RWPE1 (cell line): ENCODE data around the gene AAMDC.
"Not testable (repeated sequence)": the region's sequence is repeated elsewhere in the genome, so short reads cannot be mapped to it uniquely, and the experiment has no call there.

Source experiments
- CTCF ChIA-PET: fragments of 350-600 bp; sonication (Branson Sonifier 250); formaldehyde crosslinking; extraction: SDS; loops from one replicate; lab custom pipeline; 2021; lab: Yijun Ruan, JAX
- POLR2A ChIA-PET: fragments of 400-600 bp; formaldehyde crosslinking; extraction: SDS; loops from one replicate; lab custom pipeline; 2020; ENCODE audit warnings: antibody characterized with exemption; ENCODE audit not compliant: low non-redundant PET; lab: Yijun Ruan, JAX
- DNase-seq: peaks from one replicate; pipeline ENCODE4 v3.0.0; 2012; ENCODE audit warnings: low spot score
- H3K27ac ChIP-seq: fragments of 450-650 bp; 2 replicates; pipeline ENCODE4 v1.5.1; 2017
- TF ChIP-seq, protein P1 (sequence below): fragments of 450-650 bp; conservative IDR thresholded peaks from 2 replicates; pipeline ENCODE4 v1.5.1; 2017; ENCODE audit warnings: low read depth, mild to moderate bottlenecking

Gene AAMDC

DNA sequence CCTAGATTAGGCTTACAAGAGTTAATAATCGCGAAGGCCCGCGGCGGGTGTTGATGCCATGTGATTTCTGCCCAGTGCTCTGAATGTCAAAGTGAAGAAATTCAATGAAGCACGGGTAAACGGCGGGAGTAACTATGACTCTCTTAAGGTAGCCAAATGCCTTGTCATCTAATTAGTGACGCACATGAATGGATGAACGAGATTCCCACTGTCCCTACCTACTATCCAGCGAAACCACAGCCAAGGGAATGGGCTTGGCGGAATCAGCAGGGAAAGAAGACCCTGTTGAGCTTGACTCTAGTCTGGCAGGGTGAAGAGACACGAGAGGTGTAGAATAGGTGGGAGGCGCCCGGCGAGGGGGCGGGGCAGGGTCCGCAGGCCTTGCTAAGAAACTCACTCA lies 65.5 kb downstream of the AAMDC start:
- TF ChIP-seq, protein P1, sequence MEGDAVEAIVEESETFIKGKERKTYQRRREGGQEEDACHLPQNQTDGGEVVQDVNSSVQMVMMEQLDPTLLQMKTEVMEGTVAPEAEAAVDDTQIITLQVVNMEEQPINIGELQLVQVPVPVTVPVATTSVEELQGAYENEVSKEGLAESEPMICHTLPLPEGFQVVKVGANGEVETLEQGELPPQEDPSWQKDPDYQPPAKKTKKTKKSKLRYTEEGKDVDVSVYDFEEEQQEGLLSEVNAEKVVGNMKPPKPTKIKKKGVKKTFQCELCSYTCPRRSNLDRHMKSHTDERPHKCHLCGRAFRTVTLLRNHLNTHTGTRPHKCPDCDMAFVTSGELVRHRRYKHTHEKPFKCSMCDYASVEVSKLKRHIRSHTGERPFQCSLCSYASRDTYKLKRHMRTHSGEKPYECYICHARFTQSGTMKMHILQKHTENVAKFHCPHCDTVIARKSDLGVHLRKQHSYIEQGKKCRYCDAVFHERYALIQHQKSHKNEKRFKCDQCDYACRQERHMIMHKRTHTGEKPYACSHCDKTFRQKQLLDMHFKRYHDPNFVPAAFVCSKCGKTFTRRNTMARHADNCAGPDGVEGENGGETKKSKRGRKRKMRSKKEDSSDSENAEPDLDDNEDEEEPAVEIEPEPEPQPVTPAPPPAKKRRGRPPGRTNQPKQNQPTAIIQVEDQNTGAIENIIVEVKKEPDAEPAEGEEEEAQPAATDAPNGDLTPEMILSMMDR: no peak
- no peak for DNase-seq
- CTCF ChIA-PET: no interaction called here
- H3K27ac ChIP-seq: no peak overlapping the region
- POLR2A ChIA-PET: no interaction called here

DNA sequence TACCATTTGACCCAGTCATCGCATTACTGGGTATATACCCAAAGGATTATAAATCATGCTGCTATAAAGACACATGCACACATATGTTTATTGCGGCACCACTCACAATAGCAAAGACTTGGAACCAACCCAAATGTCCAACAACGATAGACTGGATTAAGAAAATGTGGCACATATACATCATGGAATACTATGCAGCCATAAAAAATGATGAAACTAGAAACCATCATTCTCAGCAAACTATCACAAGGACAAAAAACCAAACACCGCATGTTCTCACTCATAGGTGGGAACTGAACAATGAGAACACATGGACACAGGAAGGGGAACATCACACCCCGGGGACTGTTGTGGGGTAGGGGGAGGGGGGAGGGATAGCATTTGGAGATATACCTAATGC lies 68.1 kb downstream of the AAMDC start:
- DNase-seq, POLR2A ChIA-PET, CTCF ChIA-PET, H3K27ac ChIP-seq: not testable (repeated sequence)

DNA sequence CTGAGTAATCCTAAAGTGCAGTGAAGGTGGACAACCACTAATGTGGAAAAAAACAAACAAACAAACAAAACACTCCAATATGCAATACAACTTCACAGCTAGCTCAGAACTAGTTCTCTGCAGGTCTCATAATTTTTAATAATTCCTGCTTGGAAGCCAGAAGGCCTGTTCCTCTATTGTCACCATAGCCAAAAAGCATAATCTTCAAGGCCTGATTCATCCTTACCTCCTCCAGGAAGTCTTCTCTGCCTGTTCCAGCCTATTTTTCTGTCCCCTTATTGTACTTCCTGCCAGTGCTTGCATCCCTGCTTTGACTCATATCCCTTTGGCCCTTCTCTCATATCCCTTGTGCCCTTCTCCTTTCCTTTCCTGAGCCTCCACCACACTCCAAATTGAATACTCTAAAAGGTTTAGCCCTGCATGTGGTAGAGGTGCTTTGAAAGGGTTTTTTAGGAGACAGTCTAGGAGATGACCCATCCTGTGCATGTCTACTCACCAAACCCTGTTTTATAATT lies 69.2 kb downstream of the AAMDC start:
- CTCF ChIA-PET, H3K27ac ChIP-seq, POLR2A ChIA-PET, DNase-seq: not testable (repeated sequence)

DNA sequence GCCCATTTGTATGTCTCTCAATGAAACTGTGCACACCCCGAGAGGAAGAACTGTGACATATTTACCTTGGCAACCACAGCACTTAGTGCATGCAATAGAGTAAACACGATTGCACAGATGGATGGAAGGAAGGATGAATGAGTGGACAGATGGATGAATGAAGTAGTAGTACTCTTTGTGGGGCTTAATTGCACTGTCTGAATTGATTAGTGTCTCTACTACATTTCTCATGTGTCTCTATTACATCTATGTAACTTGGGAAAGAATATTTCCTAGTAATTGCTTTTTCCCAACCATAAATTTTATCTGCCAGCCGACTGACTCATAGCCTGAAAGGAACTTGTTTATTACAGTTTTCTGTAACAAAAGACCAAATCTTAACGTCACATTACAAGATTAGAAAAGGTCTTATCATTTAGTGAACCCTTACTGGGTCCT lies 69.7 kb downstream of the AAMDC start:
- H3K27ac ChIP-seq, POLR2A ChIA-PET, DNase-seq, CTCF ChIA-PET: not testable (repeated sequence)

DNA sequence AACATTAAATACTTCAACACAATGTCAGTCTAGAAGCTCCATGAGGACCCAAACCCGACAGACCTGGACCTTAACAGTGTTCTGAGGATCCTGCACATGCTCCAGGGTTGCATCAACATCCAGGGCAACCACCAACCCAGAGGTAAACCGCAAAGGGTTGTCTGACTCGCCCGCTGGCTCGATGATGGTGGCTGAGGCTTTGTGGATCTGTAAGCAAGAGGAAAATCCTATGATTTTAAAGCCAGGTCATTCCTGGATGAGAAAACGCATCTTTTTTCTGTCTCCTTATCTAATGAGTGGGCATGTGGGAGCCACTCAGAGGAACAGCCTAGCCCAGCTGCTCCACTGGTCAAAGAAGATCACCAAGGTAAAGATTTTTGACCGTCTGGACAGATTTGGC lies 70.3 kb downstream of the AAMDC start:
- POLR2A ChIA-PET, DNase-seq, H3K27ac ChIP-seq, CTCF ChIA-PET: not testable (repeated sequence)

DNA sequence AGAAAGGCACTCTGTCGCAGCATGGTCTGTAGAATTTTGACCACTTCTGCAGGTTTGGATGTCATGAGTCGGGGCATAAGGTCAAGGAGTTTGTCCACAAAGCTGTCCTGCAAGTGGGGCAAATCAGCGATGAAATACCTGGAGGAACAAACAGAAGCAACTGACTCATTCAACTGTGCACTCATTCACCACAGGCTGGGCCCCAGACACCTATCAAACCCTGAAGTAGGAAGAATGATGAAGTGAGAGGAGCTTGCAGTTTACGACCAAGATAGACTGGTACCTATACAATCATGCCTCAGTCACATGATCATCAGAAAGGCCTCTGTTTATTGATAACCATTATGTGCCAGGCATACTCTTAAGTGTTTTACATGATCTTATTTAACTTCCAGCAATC lies 70.8 kb downstream of the AAMDC start:
- H3K27ac ChIP-seq, DNase-seq, CTCF ChIA-PET, POLR2A ChIA-PET: not testable (repeated sequence)

DNA sequence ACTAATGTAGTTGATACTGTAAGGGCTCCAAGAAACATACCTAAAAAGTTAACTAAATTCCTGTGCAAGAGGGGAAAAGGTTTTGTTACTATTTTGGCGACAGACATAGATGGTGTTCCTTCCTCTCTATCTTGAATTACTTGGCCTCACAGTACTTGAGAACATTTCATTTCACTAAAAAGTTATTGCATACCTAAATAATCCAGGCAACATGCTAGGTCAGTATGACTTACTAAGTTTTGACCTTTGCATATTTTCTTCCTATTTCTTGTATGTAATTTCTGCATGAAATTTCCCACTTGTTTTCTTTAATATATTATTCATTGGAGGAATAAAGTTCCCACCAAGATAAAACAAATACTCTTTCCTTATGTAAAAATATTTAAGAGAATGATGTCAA lies 74.0 kb downstream of the AAMDC start:
- POLR2A ChIA-PET, DNase-seq, CTCF ChIA-PET, H3K27ac ChIP-seq: not testable (repeated sequence)

DNA sequence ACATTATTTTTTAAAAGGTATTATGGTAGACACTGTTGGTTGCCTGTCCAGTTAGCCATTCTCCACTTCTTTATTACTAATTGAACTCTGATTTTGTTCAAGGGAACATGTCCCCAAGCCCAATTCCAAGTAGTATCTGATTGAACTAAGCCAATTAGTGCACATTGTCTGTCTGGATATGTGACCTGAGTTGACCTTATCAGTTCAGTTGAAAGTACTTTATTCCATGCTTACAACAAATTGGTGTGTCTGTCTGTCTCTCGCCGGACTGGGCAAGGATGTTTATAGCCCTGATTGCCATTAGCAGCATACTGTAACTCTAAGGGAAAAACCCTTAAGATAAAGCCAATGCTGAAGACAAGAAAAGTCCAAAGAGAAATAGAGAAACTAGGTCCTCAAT lies 87.9 kb downstream of the AAMDC start:
- ChIA-PET CTCF (no interaction called here), POLR2A (no interaction called here)
- H3K27ac ChIP-seq: no peak overlapping the region
- TF ChIP-seq, protein P1: no peak
- no peak for DNase-seq

DNA sequence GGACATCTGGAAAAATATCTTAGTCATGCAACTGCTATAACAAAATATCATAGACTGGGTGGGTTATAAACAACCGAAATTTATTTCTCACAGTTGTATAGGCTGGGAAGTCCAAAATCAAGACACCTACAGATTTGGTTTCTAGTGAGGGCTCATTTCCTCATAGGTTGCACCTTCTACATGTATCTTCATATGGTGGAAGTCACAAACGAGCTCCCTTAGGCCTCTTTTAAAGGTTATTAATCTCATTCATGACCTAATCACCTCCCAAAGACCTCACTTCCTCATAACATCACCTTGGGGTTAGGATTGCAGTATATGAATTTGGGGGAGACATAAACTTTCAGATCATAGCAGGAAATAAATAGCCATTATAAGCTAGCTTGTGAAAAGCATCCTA lies 88.3 kb downstream of the AAMDC start:
- no peak overlapping the region for H3K27ac ChIP-seq
- TF ChIP-seq, protein P1: no peak
- POLR2A ChIA-PET: no interaction called here
- CTCF ChIA-PET: no interaction called here
- no peak for DNase-seq

DNA sequence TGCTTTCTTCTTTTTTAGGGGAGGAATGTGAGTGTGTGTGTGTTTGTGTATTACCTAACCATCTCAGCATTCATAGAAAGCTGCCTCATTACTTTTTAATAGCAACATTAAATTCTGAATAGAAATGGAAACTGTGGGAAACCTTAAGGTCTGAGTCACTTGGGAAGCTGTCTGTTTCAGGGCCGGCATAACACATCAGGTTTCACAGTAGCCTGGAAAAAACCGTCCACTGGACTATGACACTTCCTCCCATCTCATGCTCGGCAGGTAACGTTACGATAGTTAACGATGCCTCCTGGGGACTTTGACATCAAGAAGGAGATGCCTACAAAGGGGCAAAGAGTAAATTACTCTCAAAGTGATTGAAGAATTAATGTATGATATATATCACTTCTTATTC lies 89.9 kb downstream of the AAMDC start:
- H3K27ac ChIP-seq, POLR2A ChIA-PET: not testable (repeated sequence)

DNA sequence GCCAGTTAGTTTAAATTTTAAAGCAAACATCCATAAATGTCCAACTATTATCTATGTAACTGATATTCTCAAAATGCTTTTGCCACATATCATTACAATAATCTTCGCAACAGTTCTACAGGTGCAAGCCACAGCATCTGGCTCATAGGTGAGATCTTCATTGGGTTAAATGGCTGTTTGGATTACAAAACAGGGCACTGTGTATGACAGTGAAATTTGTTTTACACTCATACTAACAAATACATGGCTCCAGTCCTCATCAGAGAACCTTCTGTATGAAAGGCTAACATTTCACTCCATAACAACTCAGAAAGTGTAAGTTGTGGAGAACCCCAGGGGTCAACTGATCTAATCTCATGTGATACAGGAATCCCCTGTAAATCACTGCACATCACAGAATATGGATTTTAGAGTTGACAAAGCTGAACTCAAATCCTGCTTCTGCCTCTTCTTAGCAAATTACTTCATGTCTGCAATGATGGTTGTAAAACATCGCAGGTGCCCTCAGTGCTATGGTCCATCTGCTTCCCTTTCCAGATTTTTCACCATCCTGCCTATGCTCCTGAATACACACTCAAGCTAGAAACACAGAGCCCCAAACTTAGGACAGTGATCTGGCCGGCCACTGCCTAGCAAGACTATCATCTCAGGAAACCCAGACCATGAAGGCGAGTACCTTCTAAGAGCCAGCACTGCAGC lies 92.8 kb downstream of the AAMDC start:
- POLR2A ChIA-PET, CTCF ChIA-PET, H3K27ac ChIP-seq, DNase-seq: not testable (repeated sequence)

More for the DNA sequence above, 89.9 kb downstream of the AAMDC start:
- DNase-seq, CTCF ChIA-PET: not testable (repeated sequence)

DNA sequence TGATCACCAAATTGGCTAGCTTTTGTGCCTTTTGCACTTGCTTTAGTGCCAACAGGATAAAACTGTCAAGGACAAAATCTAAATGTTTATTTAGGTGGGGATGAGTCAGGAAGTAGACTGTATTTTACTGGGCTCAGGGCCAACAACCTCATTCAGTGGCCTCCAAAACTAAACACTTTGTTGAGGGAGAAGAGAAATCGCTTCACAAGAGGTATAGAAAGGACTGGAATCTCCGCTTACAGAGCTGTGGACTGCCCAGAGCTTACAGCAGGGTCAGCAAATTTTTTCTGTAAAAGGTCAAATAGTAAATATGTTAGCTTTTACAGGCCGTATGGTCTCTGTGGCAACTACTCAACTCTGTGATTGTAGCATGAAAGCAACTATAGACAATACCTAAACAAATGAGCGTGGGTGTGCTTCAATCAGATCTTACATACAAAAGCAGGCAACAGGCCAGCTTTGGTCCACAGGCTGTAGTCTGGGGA lies 93.4 kb downstream of the AAMDC start:
- POLR2A ChIA-PET, H3K27ac ChIP-seq, CTCF ChIA-PET: not testable (repeated sequence)
- peak; percentile 35 for DNase-seq

DNA sequence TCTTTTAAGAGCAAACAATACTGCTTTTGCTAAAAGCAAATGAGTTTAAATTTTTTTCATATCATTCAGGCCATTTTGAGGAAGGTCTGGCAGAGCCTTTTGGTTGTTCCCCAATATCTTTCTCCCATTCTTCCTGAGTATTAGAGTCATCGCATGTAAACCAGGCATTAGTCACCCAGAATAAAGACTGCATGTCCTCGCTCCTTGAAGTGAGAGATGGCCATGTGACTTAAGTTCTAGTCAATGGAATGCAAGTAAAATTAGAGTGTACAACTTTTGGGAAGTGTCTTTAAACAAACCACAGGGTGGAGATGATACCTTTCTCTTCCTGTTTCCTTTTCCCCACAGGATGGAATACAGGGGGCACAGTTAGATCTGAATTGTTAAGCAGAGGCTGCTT lies 96.8 kb downstream of the AAMDC start:
- DNase-seq, H3K27ac ChIP-seq, POLR2A ChIA-PET, CTCF ChIA-PET: not testable (repeated sequence)
